ENCODE measurements around the gene MSH4. TPM values are rescaled to one million over a fixed set of nuclear protein-coding genes. Genes with fewer than 3 reads are reported as not detected.
"Not testable (repeated sequence)": the region's sequence is repeated elsewhere in the genome, so short reads cannot be mapped to it uniquely, and the experiment has no call there.

Gene MSH4
- total RNA-seq, 2 experiments from 2014 or later, result 0.14 to 0.27 TPM

GRCh38 chr1:75870951-75871350 lies 74.3 kb downstream of the MSH4 start:
- intact Hi-C loops (cut with micrococcal nuclease), result no loop called here
- Mint-ChIP-seq H3K4me1 (ENCODE audit: low read depth) (no peaks in the 10 kb centered on the region), H3K36me3 (ENCODE audit: low read depth) (no peaks in the 10 kb centered on the region), H3K27ac (no peak overlapping the region), H3K9me3 (no peaks in the 10 kb centered on the region), H3K27me3 (ENCODE audit: low read depth) (peaks cover 3% of the 10 kb centered on the region), H3K4me3 (no peak overlapping the region)
- no peak for DNase-seq
- CTCF ChIA-PET, result no interaction called here

GRCh38 chr1:75879985-75880384 lies 83.3 kb downstream of the MSH4 start:
- no peaks in the 10 kb centered on the region for H3K36me3 Mint-ChIP-seq (ENCODE audit: low read depth)
- no peaks in the 10 kb centered on the region for H3K27me3 Mint-ChIP-seq (ENCODE audit: low read depth)
- no peaks in the 10 kb centered on the region for H3K9me3 Mint-ChIP-seq
- no peak overlapping the region for H3K4me3 Mint-ChIP-seq
- intact Hi-C loops (cut with micrococcal nuclease), result no loop called here
- DNase-seq, result no peak
- H3K27ac Mint-ChIP-seq, result no peak overlapping the region
- no peaks in the 10 kb centered on the region for H3K4me1 Mint-ChIP-seq (ENCODE audit: low read depth)
- CTCF ChIA-PET, result no interaction called here

GRCh38 chr1:75884437-75884836 lies 87.8 kb downstream of the MSH4 start:
- intact Hi-C loops (cut with micrococcal nuclease), result no loop called here
- Mint-ChIP-seq H3K9me3 (no peaks in the 10 kb centered on the region), H3K4me3 (no peak overlapping the region), H3K4me1 (ENCODE audit: low read depth) (no peaks in the 10 kb centered on the region), H3K27ac (no peak overlapping the region), H3K27me3 (ENCODE audit: low read depth) (no peaks in the 10 kb centered on the region), H3K36me3 (ENCODE audit: low read depth) (no peaks in the 10 kb centered on the region)
- no peak for DNase-seq
- CTCF ChIA-PET, result no interaction called here

- Mint-ChIP-seq H3K27me3 (ENCODE audit: low read depth) (peaks cover 2% of the 10 kb centered on the region), H3K4me3 (no peak overlapping the region), H3K27ac (no peak overlapping the region), H3K4me1 (ENCODE audit: low read depth) (no peaks in the 10 kb centered on the region), H3K9me3 (no peaks in the 10 kb centered on the region), H3K36me3 (ENCODE audit: low read depth) (no peaks in the 10 kb centered on the region)
- intact Hi-C loops (cut with micrococcal nuclease), result no loop called here
- no peak for DNase-seq
- CTCF ChIA-PET, result interaction anchor here (0.6 kb wide), 1 partner anchor 296 kb away, joined by 4 read pairs; no protein-coding TSS in a partner anchor
Measured at GRCh38 chr1:75901371-75901770, 104.7 kb downstream of the MSH4 start.

GRCh38 chr1:75908717-75909152 lies 112.1 kb downstream of the MSH4 start:
- CTCF ChIA-PET, result no interaction called here
- no peak overlapping the region for H3K4me3 Mint-ChIP-seq
- intact Hi-C loops (cut with micrococcal nuclease), result no loop called here
- H3K27me3 Mint-ChIP-seq (ENCODE audit: low read depth), result peaks cover 4% of the 10 kb centered on the region
- H3K27ac Mint-ChIP-seq, result no peak overlapping the region
- H3K4me1 Mint-ChIP-seq (ENCODE audit: low read depth), result no peaks in the 10 kb centered on the region
- DNase-seq, result no peak
- H3K9me3 Mint-ChIP-seq, result peaks cover 10% of the 10 kb centered on the region
- no peaks in the 10 kb centered on the region for H3K36me3 Mint-ChIP-seq (ENCODE audit: low read depth)

- CTCF ChIA-PET, result no interaction called here
- no peak for DNase-seq
- Mint-ChIP-seq H3K36me3 (ENCODE audit: low read depth) (no peaks in the 10 kb centered on the region), H3K4me3 (no peak overlapping the region), H3K27ac (no peak overlapping the region), H3K27me3 (ENCODE audit: low read depth) (peaks cover 4% of the 10 kb centered on the region), H3K4me1 (ENCODE audit: low read depth) (no peaks in the 10 kb centered on the region), H3K9me3 (no peaks in the 10 kb centered on the region)
- intact Hi-C loops (cut with micrococcal nuclease), result no loop called here
Measured at GRCh38 chr1:75916834-75917233, 120.2 kb downstream of the MSH4 start.

GRCh38 chr1:75922698-75923097 lies 126.0 kb downstream of the MSH4 start:
- no peak overlapping the region for H3K4me3 Mint-ChIP-seq
- intact Hi-C loops (cut with micrococcal nuclease), result no loop called here
- no peak for DNase-seq
- CTCF ChIA-PET, result no interaction called here
- H3K27ac Mint-ChIP-seq, result no peak overlapping the region
- no peaks in the 10 kb centered on the region for H3K4me1 Mint-ChIP-seq (ENCODE audit: low read depth)
- no peaks in the 10 kb centered on the region for H3K9me3 Mint-ChIP-seq
- peaks cover 4% of the 10 kb centered on the region for H3K27me3 Mint-ChIP-seq (ENCODE audit: low read depth)
- no peaks in the 10 kb centered on the region for H3K36me3 Mint-ChIP-seq (ENCODE audit: low read depth)

GRCh38 chr1:75932304-75932703 lies 135.6 kb downstream of the MSH4 start, which contains the start of gene ASB17:
Gene ASB17, minus strand, starts transcription at chr1:75932404. Its CDS starts 113 bp downstream, at chr1:75932291.
- no peaks in the 10 kb centered on the region for H3K4me1 Mint-ChIP-seq (ENCODE audit: low read depth)
- H3K9me3 Mint-ChIP-seq, result no peaks in the 10 kb centered on the region
- H3K4me3 Mint-ChIP-seq, result no peak within 1 kb of the TSS
- intact Hi-C loops (cut with micrococcal nuclease), result no loop called here
- peaks cover 6% of the 10 kb centered on the region for H3K27me3 Mint-ChIP-seq (ENCODE audit: low read depth)
- CTCF ChIA-PET, result no interaction called here
- H3K27ac Mint-ChIP-seq, result no peak within 1 kb of the TSS
- no peak for DNase-seq
- no peaks in the 10 kb centered on the region for H3K36me3 Mint-ChIP-seq (ENCODE audit: low read depth)

- intact Hi-C loops (cut with micrococcal nuclease), result no loop called here
Measured at GRCh38 chr1:75937034-75937433, 140.4 kb downstream of the MSH4 start.

GRCh38 chr1:75943037-75943436 lies 146.4 kb downstream of the MSH4 start:
- H3K27ac Mint-ChIP-seq; H3K27me3 Mint-ChIP-seq (ENCODE audit: low read depth); H3K4me3 Mint-ChIP-seq; H3K4me1 Mint-ChIP-seq (ENCODE audit: low read depth); DNase-seq; H3K36me3 Mint-ChIP-seq (ENCODE audit: low read depth); intact Hi-C loops (cut with micrococcal nuclease); CTCF ChIA-PET: not testable (repeated sequence)
- peaks cover 12% of the 10 kb centered on the region for H3K9me3 Mint-ChIP-seq

More at GRCh38 chr1:75937034-75937433, 140.4 kb downstream of the MSH4 start:
- Mint-ChIP-seq H3K27me3 (ENCODE audit: low read depth) (no peaks in the 10 kb centered on the region), H3K4me3 (no peak overlapping the region), H3K27ac (no peak overlapping the region), H3K36me3 (ENCODE audit: low read depth) (no peaks in the 10 kb centered on the region), H3K4me1 (ENCODE audit: low read depth) (no peaks in the 10 kb centered on the region), H3K9me3 (peaks cover 2% of the 10 kb centered on the region)
- no peak for DNase-seq
- CTCF ChIA-PET, result no interaction called here

- H3K27me3 Mint-ChIP-seq (ENCODE audit: low read depth), result peaks cover 5% of the 10 kb centered on the region
- CTCF ChIA-PET, result no interaction called here
- peaks cover 5% of the 10 kb centered on the region for H3K9me3 Mint-ChIP-seq
- H3K4me3 Mint-ChIP-seq, result no peak overlapping the region
- no peaks in the 10 kb centered on the region for H3K4me1 Mint-ChIP-seq (ENCODE audit: low read depth)
- intact Hi-C loops (cut with micrococcal nuclease), result no loop called here
- H3K36me3 Mint-ChIP-seq (ENCODE audit: low read depth), result no peaks in the 10 kb centered on the region
- DNase-seq, result no peak
- H3K27ac Mint-ChIP-seq, result no peak overlapping the region
Measured at GRCh38 chr1:75950176-75950575, 153.5 kb downstream of the MSH4 start.

GRCh38 chr1:75952016-75952415 lies 155.3 kb downstream of the MSH4 start:
- DNase-seq, result no peak
- Mint-ChIP-seq H3K36me3 (ENCODE audit: low read depth) (no peaks in the 10 kb centered on the region), H3K27me3 (ENCODE audit: low read depth) (peaks cover 3% of the 10 kb centered on the region), H3K4me3 (no peak overlapping the region), H3K4me1 (ENCODE audit: low read depth) (no peaks in the 10 kb centered on the region), H3K9me3 (no peaks in the 10 kb centered on the region), H3K27ac (no peak overlapping the region)
- intact Hi-C loops (cut with micrococcal nuclease), result no loop called here
- CTCF ChIA-PET, result no interaction called here

GRCh38 chr1:75953461-75953860 lies 156.8 kb downstream of the MSH4 start:
- intact Hi-C loops (cut with micrococcal nuclease), result no loop called here
- Mint-ChIP-seq H3K27me3 (ENCODE audit: low read depth) (no peaks in the 10 kb centered on the region), H3K9me3 (no peaks in the 10 kb centered on the region), H3K4me3 (no peak overlapping the region), H3K36me3 (ENCODE audit: low read depth) (no peaks in the 10 kb centered on the region), H3K4me1 (ENCODE audit: low read depth) (no peaks in the 10 kb centered on the region), H3K27ac (no peak overlapping the region)
- CTCF ChIA-PET, result no interaction called here
- no peak for DNase-seq

- no peaks in the 10 kb centered on the region for H3K9me3 Mint-ChIP-seq
- H3K4me1 Mint-ChIP-seq (ENCODE audit: low read depth), result no peaks in the 10 kb centered on the region
- no peak for DNase-seq
- no peaks in the 10 kb centered on the region for H3K36me3 Mint-ChIP-seq (ENCODE audit: low read depth)
- H3K27ac Mint-ChIP-seq, result no peak overlapping the region
- intact Hi-C loops (cut with micrococcal nuclease), result no loop called here
- H3K4me3 Mint-ChIP-seq, result no peak overlapping the region
- no peaks in the 10 kb centered on the region for H3K27me3 Mint-ChIP-seq (ENCODE audit: low read depth)
- CTCF ChIA-PET, result no interaction called here
Measured at GRCh38 chr1:75954586-75954985, 157.9 kb downstream of the MSH4 start.

Measured in activated naive CD4-positive, alpha-beta T cell treated with anti-CD3 and anti-CD28 coated beads for 36 hours (primary cell).